GM10248 (cell line): Measurements from ENCODE around the gene YJEFN3.

ENCODE experiments used
- CTCF ChIA-PET: fragments of 300-600 bp; sonication (Branson Sonifier 250); formaldehyde crosslinking; extraction: SDS; loops from one replicate; lab custom pipeline; 2021; ENCODE audit warnings: antibody characterized with exemption; lab: Yijun Ruan, JAX
- POLR2A ChIA-PET: fragments of 350-650 bp; sonication (Branson Sonifier 250); formaldehyde crosslinking; extraction: SDS; loops from one replicate; lab custom pipeline; 2020; ENCODE audit warnings: antibody characterized with exemption; lab: Yijun Ruan, JAX
- DNase-seq: peaks from one replicate; pipeline ENCODE4 v3.0.0; 2012; ENCODE audit errors: extremely low spot score
- TF ChIP-seq, protein P1 (sequence below): IDR thresholded peaks from 2 replicates; pipeline ENCODE4 v1.5.1; 2012; ENCODE audit warnings: mild to moderate bottlenecking, low read depth; ENCODE audit errors: extremely low read depth, missing control alignments, control extremely low read depth

Gene YJEFN3

DNA sequence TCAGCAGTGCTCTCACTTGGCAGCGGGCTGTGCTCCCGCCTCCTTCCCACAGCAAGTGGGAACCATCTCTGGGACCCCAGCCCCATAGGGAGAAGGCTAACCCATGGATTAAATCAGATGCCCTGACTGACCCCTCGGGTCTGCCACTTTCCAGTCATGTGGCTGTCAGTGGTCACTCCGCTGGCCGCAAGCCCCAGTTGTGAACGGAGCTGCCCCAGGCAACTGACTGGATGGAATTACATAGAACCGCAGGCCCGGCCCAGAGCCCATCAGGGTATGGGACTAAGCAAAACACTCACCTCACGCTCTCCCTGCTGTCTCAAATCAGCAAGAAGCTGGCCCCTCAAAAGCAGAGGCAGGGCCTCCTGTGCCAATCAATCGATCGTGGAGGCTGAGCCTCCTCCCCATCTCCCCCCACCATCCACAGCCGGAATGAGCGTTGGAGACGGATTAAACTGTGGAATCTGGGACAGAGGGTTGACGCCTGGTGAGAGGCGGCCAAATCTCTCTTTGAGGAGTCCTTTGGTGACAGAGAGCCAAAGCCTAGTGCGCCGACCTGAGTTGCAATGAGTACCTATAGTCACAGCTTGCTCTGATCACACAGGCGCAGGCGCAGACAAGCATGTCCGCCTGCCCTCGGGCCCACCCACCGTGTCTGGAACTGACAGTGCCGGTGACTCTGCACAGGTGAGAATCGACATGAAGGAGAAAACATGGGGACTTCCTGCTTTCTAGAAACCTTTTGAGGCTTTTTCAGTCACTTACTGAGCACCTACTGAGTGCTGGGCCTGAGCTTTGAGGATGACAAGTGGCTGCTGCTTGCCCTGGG lies 51.0 kb downstream of the YJEFN3 start:
- POLR2A ChIA-PET = interaction anchor here (0.6 kb wide), 1 partner anchor 189 kb away, joined by 3 read pairs; no protein-coding TSS in a partner anchor
- DNase-seq = no peak
- CTCF ChIA-PET = interaction anchor here (1.1 to 3.0 kb wide), 4 partner anchors 12 to 48 kb away, joined by 3 to 8 read pairs (median 5); no protein-coding TSS in a partner anchor
- TF ChIP-seq, protein P1, sequence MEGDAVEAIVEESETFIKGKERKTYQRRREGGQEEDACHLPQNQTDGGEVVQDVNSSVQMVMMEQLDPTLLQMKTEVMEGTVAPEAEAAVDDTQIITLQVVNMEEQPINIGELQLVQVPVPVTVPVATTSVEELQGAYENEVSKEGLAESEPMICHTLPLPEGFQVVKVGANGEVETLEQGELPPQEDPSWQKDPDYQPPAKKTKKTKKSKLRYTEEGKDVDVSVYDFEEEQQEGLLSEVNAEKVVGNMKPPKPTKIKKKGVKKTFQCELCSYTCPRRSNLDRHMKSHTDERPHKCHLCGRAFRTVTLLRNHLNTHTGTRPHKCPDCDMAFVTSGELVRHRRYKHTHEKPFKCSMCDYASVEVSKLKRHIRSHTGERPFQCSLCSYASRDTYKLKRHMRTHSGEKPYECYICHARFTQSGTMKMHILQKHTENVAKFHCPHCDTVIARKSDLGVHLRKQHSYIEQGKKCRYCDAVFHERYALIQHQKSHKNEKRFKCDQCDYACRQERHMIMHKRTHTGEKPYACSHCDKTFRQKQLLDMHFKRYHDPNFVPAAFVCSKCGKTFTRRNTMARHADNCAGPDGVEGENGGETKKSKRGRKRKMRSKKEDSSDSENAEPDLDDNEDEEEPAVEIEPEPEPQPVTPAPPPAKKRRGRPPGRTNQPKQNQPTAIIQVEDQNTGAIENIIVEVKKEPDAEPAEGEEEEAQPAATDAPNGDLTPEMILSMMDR = no peak

DNA sequence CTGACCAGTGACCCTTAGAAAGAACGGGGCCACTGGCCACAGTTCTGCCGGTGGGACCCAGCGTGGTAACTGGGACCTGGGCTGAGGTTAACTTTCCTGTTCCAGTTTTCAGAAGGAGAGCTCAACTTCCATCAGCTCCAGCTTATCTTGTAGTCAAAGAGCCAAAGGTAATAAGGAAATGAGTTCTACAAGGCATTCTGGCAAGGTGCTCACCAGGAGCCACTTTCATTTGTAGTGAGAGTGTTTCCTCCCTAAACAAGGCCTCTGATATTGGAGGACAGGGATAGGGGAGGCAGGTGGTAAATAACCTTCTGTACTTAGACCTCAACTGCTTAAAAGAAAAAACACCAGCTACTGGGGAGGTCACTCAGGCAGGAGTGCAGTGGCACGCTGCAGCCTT lies 51.7 kb downstream of the YJEFN3 start:
- no peak for DNase-seq
- TF ChIP-seq, protein P1 = no peak
- CTCF ChIA-PET = interaction anchor here (1.1 to 3.0 kb wide), 5 partner anchors 12 to 48 kb away, joined by 3 to 8 read pairs (median 5); no protein-coding TSS in a partner anchor
- POLR2A ChIA-PET = interaction anchor here (0.6 kb wide), 1 partner anchor 190 kb away, joined by 3 read pairs; no protein-coding TSS in a partner anchor

DNA sequence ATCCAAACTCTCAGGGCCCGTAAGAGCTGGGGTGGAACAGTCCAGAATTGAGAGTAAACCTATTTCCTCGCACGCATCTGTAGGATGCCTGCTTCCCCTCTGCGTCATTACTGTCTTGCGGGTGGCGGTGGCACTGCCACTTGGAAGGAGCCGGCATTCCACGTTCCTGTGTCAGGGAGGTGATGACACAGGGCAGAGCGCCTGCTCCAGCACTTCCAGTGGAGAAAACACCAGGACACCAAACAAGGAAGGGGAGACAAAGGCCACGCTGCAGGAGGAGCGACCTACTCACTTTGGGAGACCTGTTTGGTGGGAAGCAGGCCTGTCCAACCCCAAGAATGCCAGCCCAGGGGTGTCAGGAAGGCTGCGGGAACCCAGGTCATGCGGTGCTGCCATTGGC lies 52.7 kb downstream of the YJEFN3 start:
- CTCF ChIA-PET = interaction anchor here (1.1 to 3.0 kb wide), 3 partner anchors 19 to 49 kb away, joined by 3 to 9 read pairs (median 8); no protein-coding TSS in a partner anchor
- DNase-seq = no peak
- POLR2A ChIA-PET = no interaction called here
- TF ChIP-seq, protein P1 = no peak

DNA sequence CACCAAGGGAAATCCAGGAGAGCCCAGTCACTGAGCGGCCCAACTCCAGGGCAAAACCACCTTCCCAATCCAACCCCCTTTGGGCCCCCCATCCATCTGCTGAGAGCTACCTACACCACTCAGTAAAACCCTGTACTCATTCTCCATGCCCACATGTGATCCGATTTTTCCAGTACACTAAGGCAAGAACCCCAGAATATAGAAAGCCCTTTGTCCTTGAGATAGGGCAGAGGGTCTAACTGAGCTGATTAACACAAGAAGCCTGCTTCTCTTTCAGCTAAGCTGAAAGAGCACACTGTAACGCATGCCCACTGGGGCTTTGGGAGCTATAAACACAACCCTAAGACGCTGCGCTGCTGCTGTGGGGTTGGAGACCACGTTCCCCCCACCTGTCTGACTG lies 53.8 kb downstream of the YJEFN3 start:
- POLR2A ChIA-PET = interaction anchor here (0.6 kb wide), 1 partner anchor 25 kb away, joined by 5 read pairs; no protein-coding TSS in a partner anchor
- CTCF ChIA-PET = interaction anchor here (0.8 to 3.0 kb wide), 5 partner anchors 27 to 216 kb away, joined by 3 to 9 read pairs (median 8); no protein-coding TSS in a partner anchor
- TF ChIP-seq, protein P1 = no peak
- DNase-seq = no peak

DNA sequence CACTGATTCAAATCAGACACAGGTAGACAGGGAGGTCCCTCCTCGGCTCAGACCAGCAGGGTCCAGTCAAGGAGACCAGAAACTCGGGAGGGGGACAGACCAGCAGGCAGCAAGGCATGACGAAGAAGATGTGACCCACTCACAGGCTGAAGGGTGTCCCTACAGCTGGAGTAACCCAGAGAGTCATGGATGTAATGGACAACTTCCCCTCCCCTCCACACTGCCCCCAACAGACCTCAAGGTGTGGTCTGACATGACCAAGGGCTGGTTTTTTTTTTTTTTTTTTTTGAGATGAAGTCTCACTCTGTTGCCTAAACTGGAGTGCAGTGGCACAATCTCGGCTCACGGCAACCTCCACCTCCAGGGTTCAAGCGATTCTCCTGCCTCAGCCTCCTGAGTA lies 55.6 kb downstream of the YJEFN3 start:
- TF ChIP-seq, protein P1 = no peak
- ChIA-PET CTCF (interaction anchor here (1.0 to 2.5 kb wide), 2 partner anchors 30 to 52 kb away, joined by 3 to 8 read pairs; no protein-coding TSS in a partner anchor), POLR2A (no interaction called here)
- DNase-seq = no peak
